GM12878 (cell line): ENCODE measurements around the gene TPPP3. TPM values are rescaled to one million over a fixed set of nuclear protein-coding genes. Genes with fewer than 3 reads are reported as not detected.
"Not testable (repeated sequence)": the region's sequence is repeated elsewhere in the genome, so short reads cannot be mapped to it uniquely, and the experiment has no call there.

Experiments
- ATAC-seq: fragments of 200-7000 bp; cut with Tn5 transposase; 3 replicates; pipeline ENCODE4 v1.9.1; 2020; ENCODE audit warnings: mild to moderate bottlenecking, moderate library complexity
- BruUV-seq: library from RNA; stranded (reverse); fragments of 400-500 nt; replicated peaks from 2 replicates; lab custom pipeline; 2021; lab: Mats Ljungman, UMichigan
- CTCF ChIA-PET: fragments of 300-600 bp; sonication (Branson Sonifier 250); formaldehyde crosslinking; extraction: SDS; loops from one replicate; lab custom pipeline; 2021; ENCODE audit warnings: inconsistent platforms; lab: Yijun Ruan, JAX
- POLR2A ChIA-PET: fragments of 350-600 bp; formaldehyde crosslinking; extraction: SDS; loops from one replicate; lab custom pipeline; 2021; ENCODE audit warnings: inconsistent platforms; lab: Charles Lee
- RAD21 ChIA-PET: fragments of 300-600 bp; sonication (Branson Sonifier 250); formaldehyde crosslinking; loops from one replicate; lab custom pipeline; 2023; ENCODE audit warnings: antibody characterized with exemption; ENCODE audit not compliant: unreplicated experiment; lab: Charles Lee
- SMC1A ChIA-PET: fragments of 300-600 bp; sonication (Branson Sonifier 250); formaldehyde crosslinking; loops from one replicate; lab custom pipeline; 2023; ENCODE audit not compliant: unreplicated experiment, uncharacterized antibody; lab: Charles Lee
- DNase-seq: peaks from one replicate; pipeline ENCODE4 v3.0.0-alpha.2; 2011; ENCODE audit warnings: low read depth, low spot score
- FAIRE-seq: peaks from 3 replicates; lab custom pipeline; 2011; peaks lifted over from hg19 to GRCh38; lab: Jason Lieb, UNC
- H2AFZ ChIP-seq: 2 replicates; pipeline ENCODE4 v1.6.0; 2011; ENCODE audit warnings: low read depth, low read length, control low read depth; ENCODE audit not compliant: control insufficient read depth
- H3K27ac ChIP-seq: 2 replicates; pipeline ENCODE4 v1.5.1; 2011; ENCODE audit warnings: control low read depth; ENCODE audit not compliant: control insufficient read depth, insufficient read depth
- H3K27me3 ChIP-seq, 2 experiments: replicated peaks in 1 of 2; 2 replicates each; pipeline versions ENCODE4 v1.6.0 to v1.6.1; 2011; ENCODE audit warnings: low read length in 1 of 2; ENCODE audit not compliant: control insufficient read depth in 2 of 2, insufficient read depth in 2 of 2
- H3K36me3 ChIP-seq, 2 experiments: 2 replicates each; pipeline ENCODE4 v1.5.1; 2011; ENCODE audit warnings: low read length in 1 of 2; ENCODE audit not compliant: control insufficient read depth in 2 of 2, insufficient read depth in 2 of 2
- H3K4me1 ChIP-seq: 2 replicates; pipeline ENCODE4 v1.6.1; 2011; ENCODE audit warnings: mild to moderate bottlenecking, low read length, moderate library complexity, mixed read lengths; ENCODE audit not compliant: control insufficient read depth, insufficient read depth
- H3K4me2 ChIP-seq: 2 replicates; pipeline ENCODE4 v1.6.0; 2011; ENCODE audit warnings: control low read depth; ENCODE audit not compliant: control insufficient read depth, insufficient read depth
- H3K4me3 ChIP-seq: fragments of 200-600 bp; sonication (generic); 2 replicates; pipeline ENCODE4 v1.5.1; 2016
- H3K79me2 ChIP-seq: 2 replicates; pipeline ENCODE4 v1.6.0; 2011; ENCODE audit warnings: low read length; ENCODE audit not compliant: control insufficient read depth, insufficient read depth
- H3K9ac ChIP-seq: 2 replicates; pipeline ENCODE4 v1.8.0; 2011; ENCODE audit warnings: low read length, control low read depth, mixed read lengths; ENCODE audit not compliant: control insufficient read depth, insufficient read depth
- H3K9me3 ChIP-seq: replicated peaks from 3 replicates; pipeline ENCODE4 v1.5.1; 2011; ENCODE audit warnings: mild to moderate bottlenecking, low read length; ENCODE audit not compliant: control insufficient read depth, insufficient read depth
- H4K20me1 ChIP-seq: 2 replicates; pipeline ENCODE4 v1.6.0; 2011; ENCODE audit not compliant: control insufficient read depth, insufficient read depth
- ATF2 ChIP-seq: IDR thresholded peaks from 2 replicates; pipeline ENCODE4 v1.6.1; 2012; ENCODE audit warnings: low read length, inconsistent platforms
- E4F1 ChIP-seq: fragments of 450-650 bp; IDR thresholded peaks from 2 replicates; pipeline ENCODE4 v1.6.1; 2018; ENCODE audit warnings: borderline replicate concordance, mild to moderate bottlenecking; ENCODE audit not compliant: partially characterized antibody
- FOS ChIP-seq: IDR thresholded peaks from 3 replicates; pipeline ENCODE4 v1.6.1; 2011; ENCODE audit warnings: borderline replicate concordance; ENCODE audit not compliant: insufficient read length; ENCODE audit errors: extremely low read depth
- ZNF274 ChIP-seq: IDR thresholded peaks from one replicate; pipeline ENCODE4 v1.8.0; 2011; ENCODE audit not compliant: insufficient read length, insufficient read depth
- WGBS: methylation state at CpG from one replicate; pipeline ENCODE4 v1.1.6; 2016; ENCODE audit warnings: low lambda C conversion rate; ENCODE audit not compliant: insufficient replicate concordance, insufficient coverage; ENCODE audit errors: missing lambda C conversion rate; 5-methylcytosine and 5-hydroxymethylcytosine counted together
- in situ Hi-C: fragments of 300-500 bp; cut with MboI; formaldehyde crosslinking; loops from 9 replicates; pipeline ENCODE4 v1.14.3; 2018; ENCODE audit warnings: mixed read lengths
- intact Hi-C: fragments of 100-400 bp; cut with micrococcal nuclease; formaldehyde crosslinking; loops from one replicate; pipeline ENCODE4 v1.14.2; 2022; ENCODE audit not compliant: unreplicated experiment
- polyA plus RNA-seq, 11 experiments: library from polyadenylated mRNA; depleted of rRNA in 4 of 11; unstranded in 6 of 11; stranded (reverse) in 5 of 11; fragments of >200 nt; fragmentation: Nextera tagmentation in 4 of 11; fragmentation: Illumina TruSeq in 1 of 11; extraction: Ambion mirVana in 4 of 11; extraction: Trizol in 1 of 11; gene quantifications; 1 replicate in 1 of 11; 2 replicates in 10 of 11; pipeline versions ENCODE4 v1.2.1 to v1.2.3, GENCODE V29; 2011 to 2016; ENCODE audit warnings: inconsistent platforms in 2 of 11, missing spikeins in 2 of 11, low read depth in 1 of 11
- total RNA-seq, 4 experiments: library from RNA; depleted of rRNA in 3 of 4; stranded (reverse); fragments of >200 nt in 3 of 4; fragmentation: Illumina TruSeq in 1 of 4; extraction: Trizol in 1 of 4; gene quantifications; 2 replicates each; pipeline versions ENCODE4 v1.2.1 to v1.2.3, GENCODE V29; 2013 to 2021

The TPPP3 gene
- total and polyA plus RNA-seq, 10 of the 15 experiments (the other 5 are each of a cell fraction or from before 2014, with no cell fraction given), result 0.14 TPM; not detected in 9

DNA sequence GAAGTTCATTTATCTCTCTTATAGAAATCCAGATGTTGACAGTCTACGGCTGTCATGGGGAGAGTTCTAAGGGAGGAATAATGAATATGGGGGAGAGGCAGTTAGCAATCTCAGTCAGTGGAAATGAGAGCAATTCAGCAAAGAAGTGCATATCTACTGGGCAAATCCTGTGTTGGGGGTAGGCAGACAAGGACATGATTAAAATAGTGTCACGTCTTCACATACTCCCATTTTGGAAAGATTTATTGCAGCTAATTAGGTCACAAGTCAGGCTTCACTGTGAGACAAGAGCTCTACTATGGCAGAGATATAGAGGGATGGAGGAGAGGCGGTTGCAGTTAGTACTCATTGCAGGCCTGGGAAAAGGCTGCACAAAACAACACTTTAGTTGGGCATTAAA lies 36.9 kb downstream of the TPPP3 start (continued):
- TF ChIP-seq ATF2 (no peak), FOS (no peak), E4F1 (no peak), ZNF274 (no peak)

DNA sequence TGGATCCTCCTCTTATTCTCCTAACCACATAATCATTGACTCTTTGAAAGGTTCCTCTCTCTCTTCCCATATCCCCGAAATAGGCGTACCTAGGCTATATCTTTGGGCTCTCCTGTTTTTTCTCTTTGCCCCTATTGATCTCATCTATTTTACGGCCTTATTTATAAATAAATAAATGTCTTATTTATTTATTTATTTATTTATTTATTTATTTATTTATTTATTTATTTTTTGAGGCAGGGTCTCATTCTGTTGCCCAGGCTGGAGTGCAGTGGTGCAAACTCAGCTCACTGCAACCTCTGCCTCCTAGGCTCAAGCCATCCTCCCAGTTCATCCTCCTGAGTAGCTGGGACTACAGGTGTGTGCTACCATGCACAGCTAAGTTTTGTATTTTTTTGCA lies 40.8 kb downstream of the TPPP3 start:
- intact Hi-C loops, in situ Hi-C loops, H3K27ac ChIP-seq, H3K27me3 ChIP-seq, H3K4me1 ChIP-seq, H3K9ac ChIP-seq, ATAC-seq, H3K9me3 ChIP-seq, BruUV-seq, DNase-seq, H3K36me3 ChIP-seq, FAIRE-seq, H3K4me3 ChIP-seq, POLR2A ChIA-PET, H4K20me1 ChIP-seq, RAD21 ChIA-PET, H3K4me2 ChIP-seq, H3K79me2 ChIP-seq, H2AFZ ChIP-seq: not testable (repeated sequence)
- SMC1A ChIA-PET, result interaction anchor here (2.1 kb wide), 1 partner anchor 13 kb away, joined by 5 read pairs; no protein-coding TSS in a partner anchor
- 85% methylated on average over 3 of the region's 3 CpGs for WGBS
- CTCF ChIA-PET, result interaction anchor here (0.5 to 1.7 kb wide), 3 partner anchors 13 to 892 kb away, joined by 3 to 5 read pairs (median 3); partner anchors contain the start of gene PLA2G15
